Measurements from ENCODE around the gene CLEC17A. TPM values are rescaled to one million over a fixed set of nuclear protein-coding genes. Genes with fewer than 3 reads are reported as not detected.
"Not testable (repeated sequence)": the region's sequence is repeated elsewhere in the genome, so short reads cannot be mapped to it uniquely, and the experiment has no call there.

CLEC17A gene
- total RNA-seq, 1 experiment from 2014 or later: not detected

- H3K36me3 ChIP-seq (ENCODE audit: low read depth): no peaks in the 10 kb centered on the region; the same call in 1 of the 2 replicates
- BruUV-seq (replicated peaks): no TSS peak
- H3K27ac ChIP-seq: no peak overlapping the region
- H3K4me1 ChIP-seq (replicated peaks; ENCODE audit: insufficient read depth): peaks cover 16% of the 10 kb centered on the region
- DNase-seq: peak; percentile 34 to 83
- no peaks in the 10 kb centered on the region for H3K27me3 ChIP-seq (ENCODE audit: insufficient read depth, low read depth)
- peaks cover 16% of the 10 kb centered on the region; the same call in 1 of the 2 replicates for H4K20me1 ChIP-seq (ENCODE audit: insufficient read depth)
- H3K4me3 ChIP-seq: no peak overlapping the region
- H3K79me2 ChIP-seq (ENCODE audit: low read depth): peaks cover 44% of the 10 kb centered on the region
- 0 out of 2 replicates have a peak overlapping the region, but pooled peaks have one; percentile 12 for H3K4me2 ChIP-seq
- no peaks in the 10 kb centered on the region for H3K9me3 ChIP-seq (ENCODE audit: insufficient read depth, low read depth)
- ChIA-PET CTCF (interaction anchor here (0.6 to 1.4 kb wide), 2 partner anchors 40 to 63 kb away, joined by 3 to 11 read pairs; no protein-coding TSS in a partner anchor), POLR2A (ENCODE audit: unreplicated experiment) (interaction anchor here (0.5 to 1.1 kb wide), 8 partner anchors 25 to 435 kb away, joined by 3 to 39 read pairs (median 5); partner anchors contain the start of gene GIPC1)
- H2AFZ ChIP-seq: no peak overlapping the region
- H3F3A ChIP-seq (ENCODE audit: insufficient read depth, low read depth): peaks cover 23% of the 10 kb centered on the region; the same call in 1 of the 2 replicates
- intact Hi-C loops (cut with micrococcal nuclease; ENCODE audit: unreplicated experiment): loop anchor here (5.0 kb wide), 1 partner anchor 118 kb away; the partner anchor contains the start of gene PKN1
- TF ChIP-seq CTCF (conservative IDR thresholded peaks at IDR 0.05) (no peak), EZH2 (IDR thresholded peaks at IDR 0.05; ENCODE audit: low read depth) (no peak)
- H3K9me2 ChIP-seq (ENCODE audit: insufficient read depth): no peaks in the 10 kb centered on the region
Observed at GRCh38 chr19:14550201-14550754, 32.6 kb upstream of the CLEC17A start.

- peak; percentile 67 to 81 for DNase-seq
- H3K36me3 ChIP-seq (ENCODE audit: low read depth); H3K27ac ChIP-seq; H3K4me3 ChIP-seq; H2AFZ ChIP-seq; BruUV-seq (replicated peaks); H3K9me2 ChIP-seq (ENCODE audit: insufficient read depth); H3K9me3 ChIP-seq (ENCODE audit: insufficient read depth, low read depth); H3K27me3 ChIP-seq (ENCODE audit: insufficient read depth, low read depth): not testable (repeated sequence)
- H3K79me2 ChIP-seq (ENCODE audit: low read depth): peaks cover 45% of the 10 kb centered on the region
- TF ChIP-seq CTCF (conservative IDR thresholded peaks at IDR 0.05): peak; percentile 54
- H3F3A ChIP-seq (ENCODE audit: insufficient read depth, low read depth): peaks cover 33% of the 10 kb centered on the region
- H3K4me2 ChIP-seq: peak overlapping the region; percentile 12; the same call in 1 of the 2 replicates
- POLR2A ChIA-PET (ENCODE audit: unreplicated experiment): interaction anchor here (0.5 to 0.6 kb wide), 3 partner anchors 47 to 61 kb away, joined by 3 to 5 read pairs (median 5); no protein-coding TSS in a partner anchor
- intact Hi-C loops (cut with micrococcal nuclease; ENCODE audit: unreplicated experiment): loop anchor here (1.0 to 5.0 kb wide), 2 partner anchors 55 to 119 kb away; partner anchors contain the start of genes GIPC1 and PKN1
- H4K20me1 ChIP-seq (ENCODE audit: insufficient read depth): peaks cover 23% of the 10 kb centered on the region
- H3K4me1 ChIP-seq (replicated peaks; ENCODE audit: insufficient read depth): peaks cover 21% of the 10 kb centered on the region
- CTCF ChIA-PET: interaction anchor here (0.6 to 1.4 kb wide), 3 partner anchors 41 to 963 kb away, joined by 3 to 11 read pairs (median 3); no protein-coding TSS in a partner anchor
Observed at GRCh38 chr19:14551134-14552005, 31.5 kb upstream of the CLEC17A start.

- intact Hi-C loops (cut with micrococcal nuclease; ENCODE audit: unreplicated experiment): loop anchor here (5.0 kb wide), 1 partner anchor 120 kb away; the partner anchor contains the start of gene PKN1
- peak in 1 of 2 experiments; percentile 5 for DNase-seq
- H4K20me1 ChIP-seq (ENCODE audit: insufficient read depth): peaks cover 28% of the 10 kb centered on the region
- H3K27me3 ChIP-seq (ENCODE audit: insufficient read depth, low read depth); H3K36me3 ChIP-seq (ENCODE audit: low read depth); H3K9me3 ChIP-seq (ENCODE audit: insufficient read depth, low read depth); H3K4me3 ChIP-seq; H3K4me2 ChIP-seq; H3K27ac ChIP-seq; H3K9me2 ChIP-seq (ENCODE audit: insufficient read depth); H2AFZ ChIP-seq; BruUV-seq (replicated peaks): not testable (repeated sequence)
- ChIA-PET CTCF (interaction anchor here (0.6 kb wide), 1 partner anchor 963 kb away, joined by 3 read pairs; no protein-coding TSS in a partner anchor), POLR2A (ENCODE audit: unreplicated experiment) (interaction anchor here (0.5 to 0.6 kb wide), 2 partner anchors 56 to 61 kb away, joined by 5 read pairs; no protein-coding TSS in a partner anchor)
- H3K4me1 ChIP-seq (replicated peaks; ENCODE audit: insufficient read depth): peaks cover 23% of the 10 kb centered on the region
- peaks cover 35% of the 10 kb centered on the region for H3F3A ChIP-seq (ENCODE audit: insufficient read depth, low read depth)
- H3K79me2 ChIP-seq (ENCODE audit: low read depth): peaks cover 41% of the 10 kb centered on the region
Observed at GRCh38 chr19:14552006-14552360, 30.9 kb upstream of the CLEC17A start.
